MV-4-11 (cell line): Measurements from ENCODE around the gene PPP2R1B.

Experiments
- DNase-seq: peaks from one replicate; lab custom pipeline; 2025; lab: John Stamatoyannopoulos, UW

PPP2R1B gene

DNA sequence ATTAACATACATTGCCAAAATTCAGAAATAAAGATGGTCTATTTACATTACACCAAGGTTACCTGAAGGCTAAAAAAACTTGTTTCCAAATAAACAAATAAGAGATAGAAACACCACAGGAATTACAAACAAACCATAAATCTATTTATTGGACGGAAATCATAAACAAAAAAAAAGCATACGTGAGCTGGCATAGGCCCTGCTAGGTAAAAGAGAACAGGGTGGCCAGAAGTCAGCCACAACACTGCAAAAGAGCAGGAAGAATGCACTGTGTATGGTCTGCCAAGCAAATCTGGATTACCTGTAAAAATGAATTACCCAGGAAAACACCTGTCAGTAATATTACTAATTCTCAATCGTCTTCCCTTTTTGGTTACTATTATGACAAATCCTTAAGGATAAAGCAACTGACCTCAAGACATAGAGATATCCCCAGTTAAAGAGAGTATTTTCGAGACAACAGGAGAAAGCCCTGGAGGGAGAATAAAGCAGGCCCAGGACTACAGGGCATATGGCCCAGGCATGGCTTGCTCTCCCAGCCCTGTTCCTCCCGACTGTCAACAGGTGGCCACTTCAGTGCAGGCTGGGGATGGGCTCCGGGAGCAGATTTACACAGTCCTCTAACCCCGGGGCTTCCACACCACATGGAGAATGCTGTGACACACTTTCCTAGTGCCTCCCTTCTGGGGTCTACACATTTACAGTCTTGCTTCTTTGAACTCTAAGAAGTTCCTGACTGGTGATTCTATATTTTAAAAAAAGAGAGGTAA is 18.0 kb downstream of the PPP2R1B start:
- DNase-seq: no peak

DNA sequence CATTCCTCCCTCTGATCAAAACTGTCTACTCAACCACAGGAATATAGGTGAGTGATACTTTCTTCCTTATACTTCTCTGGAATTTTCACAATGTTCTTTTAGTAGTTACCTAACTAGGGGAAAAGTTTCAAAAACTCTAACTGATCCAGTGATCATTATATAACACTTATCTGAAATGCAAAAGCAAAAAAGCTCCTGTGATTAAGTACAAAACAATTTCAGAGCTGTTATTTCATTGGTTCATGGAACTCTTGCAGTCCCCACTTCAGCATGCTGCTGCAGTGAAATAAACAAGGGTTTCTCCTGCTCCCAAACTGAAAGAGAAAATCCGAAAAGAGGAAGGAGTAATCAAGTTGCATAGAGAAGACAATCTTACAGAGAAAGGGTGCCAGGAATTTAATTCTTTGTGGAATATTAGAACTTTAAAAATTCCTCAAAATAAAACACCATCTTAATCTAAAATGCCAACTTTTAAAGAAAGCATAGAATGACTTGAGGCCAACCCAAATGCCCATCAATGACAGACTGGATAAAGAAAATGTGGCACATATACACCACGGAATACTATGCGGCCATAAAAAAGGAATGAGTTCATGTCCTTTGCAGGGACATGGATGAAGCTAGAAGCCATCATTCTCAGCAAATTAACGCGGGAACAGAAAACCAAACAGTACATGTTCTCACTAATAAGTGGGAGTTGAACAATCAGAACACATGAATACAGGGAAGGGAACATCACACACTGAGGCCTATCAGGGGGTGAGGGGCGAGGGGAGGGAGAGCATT is 20.3 kb downstream of the PPP2R1B start:
- no peak for DNase-seq

- DNase-seq: no peak
Measured at GRCh38 chr11:111743700-111744099, 22.5 kb downstream of the PPP2R1B start.

GRCh38 chr11:111741751-111742150 is 24.4 kb downstream of the PPP2R1B start:
- no peak for DNase-seq

DNA sequence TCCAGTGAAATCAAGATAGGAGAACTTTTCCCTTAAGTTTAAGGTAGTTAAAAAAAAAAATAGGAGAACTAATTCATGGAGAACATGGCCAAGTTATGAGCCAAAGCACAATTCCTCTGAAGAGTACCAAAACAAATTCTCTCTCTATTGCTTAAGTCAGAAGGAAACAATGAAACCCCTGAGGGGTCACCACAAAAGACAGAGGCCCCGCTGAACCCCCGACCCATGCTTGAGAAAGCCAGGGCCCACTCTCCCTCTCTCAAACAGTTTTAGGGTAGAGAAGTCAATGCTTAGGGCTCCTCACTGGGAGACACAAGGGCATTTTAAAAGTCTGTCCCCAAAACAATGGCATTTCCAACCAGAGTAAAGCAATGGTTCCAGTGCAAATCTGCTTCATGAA is 26.9 kb downstream of the PPP2R1B start:
- DNase-seq: no peak

DNA sequence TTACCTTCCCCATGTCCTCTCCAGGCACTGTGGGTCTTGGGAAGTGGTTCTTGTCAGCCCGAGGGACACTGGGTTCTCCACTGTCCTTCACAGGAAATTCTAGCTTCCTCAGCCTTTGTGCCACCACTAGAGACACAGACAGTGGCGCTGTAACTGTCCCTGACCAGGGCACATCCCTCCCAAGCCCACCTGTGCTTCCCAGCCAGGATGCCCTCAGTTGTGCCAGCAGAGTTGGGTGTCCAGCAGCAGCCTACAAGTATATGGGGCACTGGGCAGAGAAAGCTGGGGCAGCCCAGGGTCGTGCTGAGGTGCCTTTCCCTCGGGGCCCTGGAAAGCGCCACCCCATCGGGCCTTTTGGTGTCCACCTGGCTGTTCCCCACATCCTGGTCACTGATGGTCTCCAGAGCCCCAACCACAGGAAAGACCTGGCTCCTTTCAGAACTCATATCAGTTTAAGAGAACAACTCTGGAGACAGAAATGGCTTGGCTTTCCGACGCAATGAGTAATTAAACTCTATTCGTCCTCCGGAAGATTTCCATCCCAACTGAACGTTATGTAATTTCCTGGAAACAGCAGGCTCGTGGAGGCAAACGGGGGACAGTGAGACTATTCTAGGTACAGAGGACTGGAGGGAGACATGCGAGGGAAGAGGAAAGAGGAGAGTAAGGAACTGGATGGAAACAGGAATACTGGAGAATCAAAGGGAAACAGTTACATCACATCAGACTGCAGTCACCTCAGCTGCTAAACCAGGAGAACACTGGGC is 28.6 kb downstream of the PPP2R1B start:
- DNase-seq: no peak

DNA sequence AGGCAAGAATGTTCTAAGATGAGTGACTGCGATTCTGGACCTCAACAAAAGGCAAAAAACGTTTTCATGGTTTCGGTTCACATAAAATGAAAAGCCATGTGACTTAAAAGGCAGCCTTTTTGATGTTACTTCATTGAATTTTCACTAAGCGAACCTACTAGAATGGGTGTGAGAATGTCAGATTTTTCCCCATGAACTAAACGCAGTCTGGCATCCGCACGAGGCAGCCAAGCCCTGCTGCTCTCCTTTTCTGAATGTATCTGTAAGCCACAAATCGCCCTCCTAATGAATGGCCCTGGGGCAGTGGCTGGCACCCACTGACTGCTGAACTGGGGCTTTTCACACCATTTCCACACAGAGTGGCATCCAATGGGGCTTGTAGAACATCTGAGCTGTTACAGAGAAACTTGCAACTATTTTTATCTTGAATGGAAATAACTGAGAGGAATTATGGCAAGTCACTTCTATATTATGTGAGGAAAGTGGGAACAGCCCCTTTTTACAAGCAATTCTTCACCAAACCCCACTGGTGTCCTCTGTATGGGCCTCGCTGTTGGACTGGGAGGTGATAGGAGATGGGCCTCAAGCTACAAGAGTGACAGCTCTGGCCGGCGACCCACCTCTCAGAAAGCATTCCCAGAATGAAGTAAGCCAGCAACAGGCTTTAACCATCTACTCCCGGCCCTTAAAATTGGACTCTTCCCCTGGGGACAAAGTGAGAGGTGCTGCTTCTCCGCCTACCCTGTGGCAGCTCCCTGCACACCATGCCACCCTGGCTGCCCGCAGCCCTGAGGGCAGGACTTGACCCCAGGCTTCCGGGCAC is 29.4 kb downstream of the PPP2R1B start:
- DNase-seq: no peak

DNA sequence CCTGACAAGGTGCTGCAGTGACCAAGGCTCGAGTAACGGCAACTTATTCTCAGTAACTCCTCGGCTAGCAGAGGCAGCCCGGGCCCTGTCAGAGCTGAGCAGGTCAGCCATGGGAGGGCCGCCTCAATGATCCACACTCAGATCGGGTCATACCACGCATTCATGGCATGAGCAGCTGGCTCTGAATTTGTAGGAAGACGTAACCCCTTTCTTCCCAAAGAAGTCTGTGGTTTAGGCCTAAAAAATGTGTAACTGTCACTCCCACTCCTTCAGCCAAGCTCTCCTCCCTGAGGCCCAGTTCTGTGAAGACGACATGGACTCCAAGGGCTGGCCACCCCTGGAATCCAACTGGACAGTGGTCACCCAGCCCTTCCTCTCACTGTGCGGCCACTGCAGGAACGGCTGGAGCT is 30.0 kb downstream of the PPP2R1B start:
- DNase-seq: no peak

GRCh38 chr11:111735262-111736116 is 30.7 kb downstream of the PPP2R1B start:
- no peak for DNase-seq

DNA sequence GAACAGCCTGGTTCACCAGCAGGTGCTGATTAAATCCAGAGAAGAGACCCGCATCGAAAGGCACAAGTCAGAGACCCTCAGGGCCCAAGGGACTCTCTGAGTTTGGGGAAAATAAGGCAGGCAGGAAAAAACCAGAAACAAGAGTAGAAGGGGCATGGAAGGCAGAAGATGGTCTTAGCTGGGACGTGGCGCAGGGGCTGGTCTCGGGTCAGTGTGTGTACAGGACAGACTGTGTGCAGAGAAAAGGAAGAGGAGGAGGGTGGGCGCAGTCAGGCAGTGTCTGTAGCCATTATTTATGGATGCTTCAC is 31.3 kb downstream of the PPP2R1B start:
- no peak for DNase-seq

GRCh38 chr11:111734101-111734953 is 31.9 kb downstream of the PPP2R1B start:
- DNase-seq: no peak

DNA sequence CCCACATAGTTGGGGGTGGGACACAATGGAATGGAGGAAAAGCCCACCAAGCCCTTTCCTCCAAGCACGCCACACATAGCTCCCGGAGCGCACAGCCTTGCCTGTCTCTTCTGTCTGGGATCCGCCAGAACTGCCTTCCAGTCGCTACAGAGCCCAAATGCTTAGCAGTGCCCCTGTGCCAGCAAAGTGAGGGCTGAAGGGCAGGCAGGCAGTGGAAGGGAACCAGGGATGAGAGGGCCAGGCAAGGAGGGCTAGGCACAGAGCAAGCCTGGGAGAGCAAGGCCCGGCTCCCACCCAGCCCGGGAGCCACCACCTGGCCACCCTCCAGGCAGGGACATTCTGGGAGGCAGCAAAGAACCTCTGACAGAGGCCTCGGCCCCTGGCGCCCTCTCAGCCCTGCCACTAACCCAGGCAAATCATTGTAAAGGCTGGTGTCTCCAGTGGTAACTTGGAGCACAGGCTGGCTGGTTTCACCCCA is 32.5 kb downstream of the PPP2R1B start:
- no peak for DNase-seq

GRCh38 chr11:111733016-111733415 is 33.2 kb downstream of the PPP2R1B start:
- no peak for DNase-seq

GRCh38 chr11:111731821-111732220 is 34.4 kb downstream of the PPP2R1B start:
- peak; percentile 22 for DNase-seq

- DNase-seq: no peak
Measured at GRCh38 chr11:111730871-111731591, 35.2 kb downstream of the PPP2R1B start.

- no peak for DNase-seq
Measured at GRCh38 chr11:111729831-111730311, 36.3 kb downstream of the PPP2R1B start.

DNA sequence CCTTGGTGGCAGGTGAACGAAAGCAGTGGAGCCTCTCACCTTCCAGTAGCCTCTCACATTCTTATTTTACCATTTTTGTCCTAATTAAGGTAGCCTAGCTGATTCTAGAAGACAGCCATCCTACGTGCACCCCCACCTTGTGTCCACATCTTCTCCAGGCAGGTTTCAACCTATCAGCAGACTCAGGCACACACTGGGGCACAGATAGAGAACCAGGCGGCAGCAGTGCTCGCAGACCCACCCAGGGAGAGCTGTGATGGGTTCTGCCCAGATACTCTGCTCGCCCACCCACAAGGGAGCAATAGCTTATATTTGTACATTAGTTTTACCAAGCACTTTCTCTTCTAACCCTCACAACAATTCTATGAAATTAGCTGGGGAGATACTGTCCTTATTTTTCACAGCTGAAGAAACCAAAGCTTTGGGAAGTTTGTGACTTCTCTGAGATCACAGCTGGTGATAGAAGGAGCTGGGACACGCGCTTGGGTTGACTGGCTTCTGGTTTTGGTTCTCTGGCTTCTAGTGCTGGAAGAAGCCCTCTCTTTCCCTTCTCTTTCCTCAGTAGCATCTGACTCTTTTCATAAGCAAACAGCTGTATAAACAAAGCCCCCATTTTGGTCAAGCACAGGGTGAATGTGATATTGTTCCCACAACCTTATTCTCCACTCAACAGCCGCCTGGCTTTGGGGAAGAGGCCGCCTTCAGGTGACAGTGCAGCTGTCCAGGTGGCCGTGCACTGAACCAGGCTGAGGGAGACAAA is 36.9 kb downstream of the PPP2R1B start:
- DNase-seq: no peak

DNA sequence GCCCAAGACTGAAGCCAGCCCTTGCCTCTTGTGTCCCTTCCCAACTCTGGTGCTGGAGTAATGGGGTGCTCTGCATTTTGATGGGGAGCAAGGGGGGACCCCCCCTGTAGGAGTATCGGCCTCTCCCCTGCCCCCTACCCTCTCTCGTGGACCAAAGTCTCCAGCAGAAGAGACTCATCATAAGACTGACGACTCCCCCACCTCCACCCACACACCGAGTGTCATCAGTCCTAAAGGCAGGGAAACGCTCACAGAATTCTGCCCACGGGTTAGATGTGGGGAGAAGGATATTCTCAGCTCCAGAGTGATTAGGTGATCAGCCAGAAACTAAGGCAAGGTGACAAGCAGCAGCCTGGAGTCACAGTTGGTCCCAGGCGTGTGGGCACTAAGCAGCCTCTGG is 38.8 kb downstream of the PPP2R1B start:
- no peak for DNase-seq
